IMR-90 (cell line): Measurements from ENCODE around the gene UBASH3B. TPM values are rescaled to one million over a fixed set of nuclear protein-coding genes. Genes with fewer than 3 reads are reported as not detected.

Experiments
- ATAC-seq: fragments of 200-7000 bp; cut with Tn5 transposase; 2 replicates; pipeline ENCODE4 v1.9.1; 2020; ENCODE audit warnings: low read depth, mild to moderate bottlenecking, moderate library complexity
- BruUV-seq: library from RNA; stranded (reverse); fragments of 400-500 nt; replicated peaks from 2 replicates; lab custom pipeline; 2021; lab: Mats Ljungman, UMichigan
- CTCF ChIA-PET: fragments of 300-600 bp; formaldehyde crosslinking; extraction: SDS; loops from one replicate; lab custom pipeline; 2021; ENCODE audit warnings: antibody characterized with exemption; lab: Yijun Ruan, JAX
- POLR2A ChIA-PET: fragments of 300-600 bp; sonication (Branson Sonifier 250); formaldehyde crosslinking; loops from one replicate; lab custom pipeline; 2022; ENCODE audit warnings: antibody characterized with exemption; ENCODE audit not compliant: unreplicated experiment; lab: Charles Lee
- DNase-seq: peaks from one replicate; pipeline ENCODE4 v3.0.0; 2013
- H2AFZ ChIP-seq: replicated peaks from 2 replicates; pipeline ENCODE3; 2013; ENCODE audit warnings: low read length, mild to moderate bottlenecking; ENCODE audit not compliant: poor library complexity
- H2AK5ac ChIP-seq: 2 replicates; pipeline ENCODE4 v1.6.1; 2013; ENCODE audit warnings: low read depth, low read length, inconsistent platforms
- H2AK9ac ChIP-seq: replicated peaks from 2 replicates; pipeline ENCODE3; 2013; ENCODE audit warnings: mild to moderate bottlenecking, low read depth, low read length, moderate library complexity; ENCODE audit not compliant: poor library complexity
- H2BK120ac ChIP-seq: 2 replicates; pipeline ENCODE4 v1.6.1; 2013; ENCODE audit warnings: low read depth, low read length, inconsistent platforms
- H2BK15ac ChIP-seq: 3 replicates; pipeline ENCODE4 v1.6.1; 2013; ENCODE audit warnings: low read depth, low read length, inconsistent platforms
- H2BK20ac ChIP-seq: 2 replicates; pipeline ENCODE4 v1.6.1; 2013; ENCODE audit warnings: low read depth, mild to moderate bottlenecking, inconsistent platforms, low read length, moderate library complexity
- H2BK5ac ChIP-seq: 2 replicates; pipeline ENCODE4 v1.6.1; 2013; ENCODE audit warnings: mild to moderate bottlenecking, low read depth, low read length, inconsistent platforms; ENCODE audit not compliant: poor library complexity, severe bottlenecking
- H3K14ac ChIP-seq: replicated peaks from 2 replicates; pipeline ENCODE4 v1.6.1; 2013; ENCODE audit warnings: low read depth, low read length, inconsistent platforms
- H3K18ac ChIP-seq: 2 replicates; pipeline ENCODE4 v1.6.1; 2013; ENCODE audit warnings: low read depth, low read length, control low read depth
- H3K23ac ChIP-seq: 2 replicates; pipeline ENCODE4 v1.6.1; 2013; ENCODE audit warnings: low read depth, low read length, inconsistent platforms
- H3K27ac ChIP-seq: 2 replicates; pipeline ENCODE4 v1.5.1; 2013; ENCODE audit warnings: mild to moderate bottlenecking, control low read depth, low read length; ENCODE audit not compliant: insufficient read depth
- H3K27me3 ChIP-seq: 2 replicates; pipeline ENCODE4 v1.6.1; 2013; ENCODE audit warnings: low read length; ENCODE audit not compliant: control insufficient read depth, insufficient read depth
- H3K36me3 ChIP-seq: 2 replicates; pipeline ENCODE4 v1.6.1; 2013; ENCODE audit warnings: low read length, mixed read lengths; ENCODE audit not compliant: control insufficient read depth, insufficient read depth
- H3K4ac ChIP-seq: 2 replicates; pipeline ENCODE4 v1.6.1; 2013; ENCODE audit warnings: low read depth, low read length, inconsistent platforms
- H3K4me1 ChIP-seq: 2 replicates; pipeline ENCODE4 v1.6.1; 2013; ENCODE audit warnings: low read length, mixed read lengths; ENCODE audit not compliant: control insufficient read depth, insufficient read depth
- H3K4me2 ChIP-seq: 2 replicates; pipeline ENCODE4 v1.6.1; 2013; ENCODE audit warnings: low read depth, mild to moderate bottlenecking, control low read depth, low read length, moderate library complexity
- H3K4me3 ChIP-seq: 2 replicates; pipeline ENCODE4 v1.5.1; 2013; ENCODE audit warnings: low read depth, mild to moderate bottlenecking, control low read depth, low read length, moderate library complexity; ENCODE audit not compliant: insufficient read depth
- H3K56ac ChIP-seq: 2 replicates; pipeline ENCODE4 v1.6.1; 2013; ENCODE audit warnings: low read length, inconsistent platforms; ENCODE audit not compliant: insufficient read depth; ENCODE audit errors: extremely low read depth
- H3K79me1 ChIP-seq, 2 experiments: 2 replicates each; pipeline ENCODE4 v1.6.1; 2013; ENCODE audit warnings: low read length in 2 of 2, inconsistent platforms in 1 of 2, low read depth in 1 of 2
- H3K9ac ChIP-seq: 2 replicates; pipeline ENCODE4 v1.6.1; 2013; ENCODE audit warnings: low read depth, low read length, control low read depth
- H3K9me1 ChIP-seq: 2 replicates; pipeline ENCODE4 v1.6.1; 2013; ENCODE audit warnings: low read length, inconsistent platforms; ENCODE audit not compliant: insufficient read depth
- H3K9me3 ChIP-seq: 2 replicates; pipeline ENCODE4 v1.6.1; 2013; ENCODE audit warnings: low read length; ENCODE audit not compliant: control insufficient read depth, insufficient read depth
- H4K20me1 ChIP-seq: 2 replicates; pipeline ENCODE4 v1.6.1; 2013; ENCODE audit warnings: low read length, inconsistent platforms; ENCODE audit not compliant: insufficient read depth
- H4K5ac ChIP-seq: 2 replicates; pipeline ENCODE4 v1.6.1; 2013; ENCODE audit warnings: mild to moderate bottlenecking, low read depth, low read length, control low read depth
- H4K8ac ChIP-seq, 2 experiments: 2 replicates each; pipeline ENCODE4 v1.6.1; 2013; ENCODE audit warnings: low read depth in 2 of 2, low read length in 2 of 2, control low read depth in 1 of 2, inconsistent platforms in 1 of 2
- H4K91ac ChIP-seq: 2 replicates; pipeline ENCODE4 v1.6.1; 2013; ENCODE audit warnings: low read depth, low read length, inconsistent platforms; ENCODE audit not compliant: insufficient read depth
- BHLHE40 ChIP-seq: fragments of 150-350 bp; IDR thresholded peaks from 2 replicates; pipeline ENCODE4 v1.6.1; 2016; ENCODE audit warnings: mild to moderate bottlenecking, low read depth, low read length
- CEBPB ChIP-seq: IDR thresholded peaks from 2 replicates; pipeline ENCODE4 v1.6.1; 2012; ENCODE audit warnings: low read depth, low read length, improper control_type of control experiment
- CTCF ChIP-seq: conservative IDR thresholded peaks from 2 replicates; pipeline ENCODE4 v1.5.1; 2012; ENCODE audit warnings: mild to moderate bottlenecking, low read depth, low read length, improper control_type of control experiment
- ELK1 ChIP-seq: fragments of 150-350 bp; IDR thresholded peaks from 2 replicates; pipeline ENCODE4 v1.6.1; 2016; ENCODE audit warnings: low read depth, mild to moderate bottlenecking, low read length, moderate library complexity, borderline replicate concordance
- FOS ChIP-seq: fragments of 150-350 bp; IDR thresholded peaks from 2 replicates; pipeline ENCODE4 v1.6.1; 2016; ENCODE audit warnings: low read depth, low read length
- MAFK ChIP-seq: IDR thresholded peaks from 2 replicates; pipeline ENCODE4 v1.6.1; 2012; ENCODE audit warnings: low read depth, low read length, improper control_type of control experiment
- MAZ ChIP-seq: IDR thresholded peaks from 2 replicates; pipeline ENCODE4 v1.6.1; 2012; ENCODE audit warnings: low read depth, mild to moderate bottlenecking, low read length, improper control_type of control experiment, moderate library complexity, borderline replicate concordance
- MXI1 ChIP-seq: IDR thresholded peaks from 2 replicates; pipeline ENCODE4 v1.6.1; 2012; ENCODE audit warnings: low read depth, mild to moderate bottlenecking, low read length, moderate library complexity, borderline replicate concordance
- NFE2L2 ChIP-seq: fragments of 150-350 bp; IDR thresholded peaks from 2 replicates; pipeline ENCODE4 v1.6.1; 2016; ENCODE audit warnings: low read depth, mild to moderate bottlenecking, low read length
- POLR2A ChIP-seq: IDR thresholded peaks from 2 replicates; pipeline ENCODE4 v1.6.1; 2012; ENCODE audit warnings: mild to moderate bottlenecking, low read depth, low read length
- RAD21 ChIP-seq: IDR thresholded peaks from 2 replicates; pipeline ENCODE4 v1.6.1; 2012; ENCODE audit warnings: low read length, improper control_type of control experiment
- RCOR1 ChIP-seq: IDR thresholded peaks from 2 replicates; pipeline ENCODE4 v1.6.1; 2012; ENCODE audit warnings: mild to moderate bottlenecking, low read length, improper control_type of control experiment; ENCODE audit not compliant: insufficient replicate concordance
- USF2 ChIP-seq: fragments of 150-350 bp; IDR thresholded peaks from 2 replicates; pipeline ENCODE4 v1.6.1; 2017; ENCODE audit warnings: mild to moderate bottlenecking, antibody characterized with exemption, low read length, low read depth
- WGBS, 2 experiments: methylation state at CpG; one replicate each; pipeline versions ENCODE4 v1.1.5 to v1.1.7; 2013; ENCODE audit warnings: missing lambda C conversion rate in 2 of 2; ENCODE audit not compliant: insufficient read length in 1 of 2; ENCODE audit errors: extremely low coverage in 2 of 2; 5-methylcytosine and 5-hydroxymethylcytosine counted together
- dilution Hi-C: fragments of 300-500 bp; cut with HindIII; formaldehyde crosslinking; loops from one replicate; pipeline ENCODE4 v1.14.3; 2018; ENCODE audit warnings: low sequenced_read_pairs; ENCODE audit not compliant: unreplicated experiment
- in situ Hi-C: fragments of 300-500 bp; cut with MboI; formaldehyde crosslinking; loops from 3 replicates; pipeline ENCODE4 v1.14.3; 2019; ENCODE audit warnings: low sequenced_read_pairs, inconsistent platforms, mixed read lengths
- intact Hi-C: fragments of 100-400 bp; cut with micrococcal nuclease; formaldehyde crosslinking; loops from 2 replicates; pipeline ENCODE4 v1.10.0; 2022
- polyA plus RNA-seq, 3 experiments: library from polyadenylated mRNA; depleted of rRNA; stranded (reverse); fragments of >200 nt; gene quantifications; 2 replicates each; pipeline ENCODE4 v1.2.3, GENCODE V29; 2012; ENCODE audit warnings: low replicate concordance in 1 of 3
- total RNA-seq: library from RNA; depleted of rRNA; stranded (reverse); fragments of >200 nt; gene quantifications from 2 replicates; pipeline ENCODE4 v1.2.3, GENCODE V29; 2012

The UBASH3B gene
- total and polyA plus RNA-seq, 2 of the 4 experiments (the other 2 are of a cell fraction): 27.2 to 48.0 TPM

- peak overlapping the region; percentile 33 for H2AK9ac ChIP-seq
- H3K79me1 ChIP-seq: peaks cover under 1 to 15% of the 10 kb centered on the region in 2 experiments; a peak in 3 of 4 replicates
- BruUV-seq: no TSS peak
- peak overlapping the region; percentile 57; the same call in 1 of the 2 replicates for H3K23ac ChIP-seq
- H3K4me2 ChIP-seq: no peak overlapping the region
- peak overlapping the region in 1 of 2 experiments; percentile 75; a peak in 2 of 4 replicates for H4K8ac ChIP-seq
- no peak overlapping the region for H3K9ac ChIP-seq
- DNase-seq (peak; percentile 90), ATAC-seq (peak; percentile 87)
- H2AFZ ChIP-seq: peak overlapping the region; percentile 68
- peak overlapping the region; percentile 27 for H2BK20ac ChIP-seq
- peaks cover 7% of the 10 kb centered on the region for H3K9me1 ChIP-seq
- no peaks in the 10 kb centered on the region for H3K27me3 ChIP-seq
- H3K4me1 ChIP-seq: peaks cover 10% of the 10 kb centered on the region
- dilution Hi-C loops (no loop called here), in situ Hi-C loops (loop anchor here (5.0 kb wide), 1 partner anchor 149 kb away; no protein-coding TSS in a partner anchor), intact Hi-C loops (loop anchor here (1.0 to 5.0 kb wide), 5 partner anchors 71 to 152 kb away; no protein-coding TSS in a partner anchor)
- H3K4me3 ChIP-seq: no peak overlapping the region
- no peak overlapping the region for H2AK5ac ChIP-seq
- peak overlapping the region; percentile 59 for H3K14ac ChIP-seq
- no peak overlapping the region for H3K18ac ChIP-seq
- ChIA-PET CTCF (interaction anchor here (0.6 to 2.9 kb wide), 19 partner anchors 10 to 152 kb away, joined by 3 to 28 read pairs (median 4); no protein-coding TSS in a partner anchor), POLR2A (no interaction called here)
- WGBS, 2 experiments: 7% methylated on average over 5 of the region's 12 CpGs; no CpG with 5 or more reads in 1 of the 2 experiments
- H3K4ac ChIP-seq: peak overlapping the region; percentile 14
- H3K9me3 ChIP-seq: no peaks in the 10 kb centered on the region
- no peak overlapping the region for H3K56ac ChIP-seq
- H2BK5ac ChIP-seq: no peak overlapping the region
- no peak overlapping the region for H4K5ac ChIP-seq
- H4K20me1 ChIP-seq: peaks cover 4% of the 10 kb centered on the region; the same call in 1 of the 2 replicates
- peak overlapping the region; percentile 26; the same call in 1 of the 3 replicates for H2BK15ac ChIP-seq
- no peak overlapping the region for H3K27ac ChIP-seq
- H3K36me3 ChIP-seq: peaks cover 19% of the 10 kb centered on the region
- peak overlapping the region; percentile 65; the same call in 1 of the 2 replicates for H4K91ac ChIP-seq
- H2BK120ac ChIP-seq: peak overlapping the region; percentile 44; the same call in 1 of the 2 replicates
- TF ChIP-seq MAFK: peak; percentile 31
- peak; percentile 94 for TF ChIP-seq CTCF
- TF ChIP-seq RAD21: peak; percentile 95
- 0 out of 2 replicates have a peak, but pooled peaks have one; percentile 16 for TF ChIP-seq MAZ
- no peak for TF ChIP-seq FOS
- no peak for TF ChIP-seq MXI1
- TF ChIP-seq CEBPB: no peak
- no peak for TF ChIP-seq RCOR1
- TF ChIP-seq NFE2L2: no peak
- no peak for TF ChIP-seq POLR2A
- no peak for TF ChIP-seq ELK1
- TF ChIP-seq BHLHE40: no peak
- TF ChIP-seq USF2: no peak
Observed at GRCh38 chr11:122781378-122782195, 126.1 kb downstream of the UBASH3B start.
